WERI-Rb-1 (cell line): ENCODE results near the gene AQP2.

Experiments used
- DNase-seq: peaks from one replicate; pipeline ENCODE4 v3.0.0-alpha.2; 2020
- H3K27ac ChIP-seq: fragments of 250-450 bp; sonication (Bioruptor Pico); 2 replicates; pipeline ENCODE4 v1.5.1; 2020; ENCODE audit warnings: mild to moderate bottlenecking, moderate library complexity
- H3K27me3 ChIP-seq: fragments of 250-450 bp; sonication (Bioruptor Pico); 2 replicates; pipeline ENCODE4 v1.5.1; 2021; ENCODE audit warnings: mild to moderate bottlenecking, low read depth, moderate library complexity; ENCODE audit not compliant: insufficient read depth, severe bottlenecking
- H3K36me3 ChIP-seq: fragments of 250-450 bp; sonication (Bioruptor Pico); 2 replicates; pipeline ENCODE4 v1.5.1; 2020; ENCODE audit warnings: mild to moderate bottlenecking, moderate library complexity
- H3K4me3 ChIP-seq: 2 replicates; pipeline ENCODE4 v1.5.1; 2011; ENCODE audit warnings: low read depth, mild to moderate bottlenecking, control low read depth, low read length
- H3K9me3 ChIP-seq: fragments of 250-450 bp; sonication (Bioruptor Pico); 2 replicates; pipeline ENCODE4 v1.5.1; 2021; ENCODE audit warnings: mild to moderate bottlenecking, moderate library complexity; ENCODE audit not compliant: severe bottlenecking
- TF ChIP-seq, protein P1 (sequence below): IDR thresholded peaks from 2 replicates; pipeline ENCODE4 v1.5.1; 2011; ENCODE audit warnings: low read depth, mild to moderate bottlenecking, control low read depth, inconsistent platforms, low read length

Gene AQP2

DNA sequence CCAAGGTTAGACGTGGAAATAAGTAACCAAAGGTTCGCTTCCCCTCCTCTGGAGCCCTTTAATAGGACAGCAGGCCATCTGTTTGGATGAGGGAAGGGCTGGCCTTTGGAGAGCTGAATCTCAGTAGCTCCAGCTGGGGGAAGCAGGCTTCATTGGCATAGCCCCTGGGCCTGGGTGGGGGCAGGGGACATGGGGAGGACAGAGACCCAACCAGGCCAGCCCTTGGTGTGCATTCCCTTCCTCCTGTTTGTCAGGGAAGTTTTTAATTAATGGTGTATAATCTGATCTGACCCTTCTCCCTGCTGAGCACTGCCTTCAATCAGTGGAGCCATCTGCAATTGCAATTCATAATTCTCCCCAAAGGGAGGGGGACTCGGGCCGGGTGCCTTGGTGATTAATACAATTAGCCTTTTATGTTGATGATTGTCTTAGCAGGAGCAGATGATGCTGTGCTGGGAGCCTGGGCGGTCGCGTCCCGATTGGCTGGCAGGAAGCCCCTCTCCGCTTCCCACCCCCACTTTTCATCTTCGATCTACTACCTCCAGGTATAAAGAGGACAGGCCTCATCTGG lies 28.6 kb downstream of the AQP2 start:
- H3K4me3 ChIP-seq: no peak overlapping the region; the same call in 1 of the 2 replicates
- peak overlapping the region; percentile 67 for H3K27ac ChIP-seq
- no peaks in the 10 kb centered on the region for H3K9me3 ChIP-seq
- H3K27me3 ChIP-seq: no peaks in the 10 kb centered on the region
- peak; percentile 94 for DNase-seq
- TF ChIP-seq, protein P1, sequence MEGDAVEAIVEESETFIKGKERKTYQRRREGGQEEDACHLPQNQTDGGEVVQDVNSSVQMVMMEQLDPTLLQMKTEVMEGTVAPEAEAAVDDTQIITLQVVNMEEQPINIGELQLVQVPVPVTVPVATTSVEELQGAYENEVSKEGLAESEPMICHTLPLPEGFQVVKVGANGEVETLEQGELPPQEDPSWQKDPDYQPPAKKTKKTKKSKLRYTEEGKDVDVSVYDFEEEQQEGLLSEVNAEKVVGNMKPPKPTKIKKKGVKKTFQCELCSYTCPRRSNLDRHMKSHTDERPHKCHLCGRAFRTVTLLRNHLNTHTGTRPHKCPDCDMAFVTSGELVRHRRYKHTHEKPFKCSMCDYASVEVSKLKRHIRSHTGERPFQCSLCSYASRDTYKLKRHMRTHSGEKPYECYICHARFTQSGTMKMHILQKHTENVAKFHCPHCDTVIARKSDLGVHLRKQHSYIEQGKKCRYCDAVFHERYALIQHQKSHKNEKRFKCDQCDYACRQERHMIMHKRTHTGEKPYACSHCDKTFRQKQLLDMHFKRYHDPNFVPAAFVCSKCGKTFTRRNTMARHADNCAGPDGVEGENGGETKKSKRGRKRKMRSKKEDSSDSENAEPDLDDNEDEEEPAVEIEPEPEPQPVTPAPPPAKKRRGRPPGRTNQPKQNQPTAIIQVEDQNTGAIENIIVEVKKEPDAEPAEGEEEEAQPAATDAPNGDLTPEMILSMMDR: no peak
- no peaks in the 10 kb centered on the region for H3K36me3 ChIP-seq

- Histone ChIP-seq H3K4me3 (no peak overlapping the region; the same call in 1 of the 2 replicates), H3K27me3 (no peaks in the 10 kb centered on the region), H3K9me3 (no peaks in the 10 kb centered on the region), H3K36me3 (no peaks in the 10 kb centered on the region), H3K27ac (peak overlapping the region; percentile 65)
- TF ChIP-seq, protein P1: no peak
- DNase-seq: no peak
These were observed 29.3 kb downstream of the AQP2 start for GRCh38 chr12:49979791-49980190.

DNA sequence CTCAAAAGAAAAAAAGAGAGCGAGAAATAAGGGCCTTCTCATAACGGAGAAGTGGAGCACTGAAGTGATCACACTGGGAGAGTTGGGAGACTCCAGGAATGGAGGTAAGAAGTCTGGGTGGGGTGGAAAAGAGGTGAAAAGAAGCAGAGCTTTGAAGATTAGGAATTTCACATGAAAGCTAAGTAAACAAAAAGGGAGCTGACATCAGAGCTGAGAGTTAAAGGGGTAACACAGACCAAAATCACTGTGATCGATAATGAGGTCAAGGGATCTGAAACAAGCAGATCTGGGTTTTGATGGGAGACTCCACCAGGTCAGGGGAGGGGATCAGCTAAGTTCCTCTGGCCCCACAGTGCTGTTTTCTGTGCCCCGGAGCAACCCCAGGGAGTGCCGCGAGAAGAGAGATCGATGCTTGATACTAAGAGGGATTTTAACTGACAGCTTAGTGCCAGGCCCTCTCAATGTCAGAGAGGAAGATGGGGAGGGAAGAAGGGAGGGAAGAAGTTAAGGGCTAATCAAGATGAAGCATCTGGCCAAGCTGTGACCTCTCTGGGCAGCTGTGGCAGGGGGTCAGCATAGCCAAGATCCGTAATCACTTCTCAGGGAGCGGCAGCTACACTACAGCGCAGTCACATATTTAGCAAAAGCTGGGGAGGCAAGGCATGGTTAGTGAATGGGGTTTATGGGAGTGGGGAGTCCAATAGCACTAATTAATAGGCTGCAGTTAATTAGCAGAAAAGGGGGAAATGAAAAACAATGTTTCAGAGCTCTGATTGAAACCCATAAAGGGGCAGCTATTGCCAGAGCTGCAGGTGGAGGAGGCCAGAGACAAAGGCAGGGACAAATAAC lies 30.2 kb downstream of the AQP2 start:
- TF ChIP-seq, protein P1: no peak
- DNase-seq: peak; percentile 89
- Histone ChIP-seq H3K27me3 (no peaks in the 10 kb centered on the region), H3K27ac (peak overlapping the region; percentile 65), H3K4me3 (no peak overlapping the region), H3K9me3 (no peaks in the 10 kb centered on the region), H3K36me3 (no peaks in the 10 kb centered on the region)

DNA sequence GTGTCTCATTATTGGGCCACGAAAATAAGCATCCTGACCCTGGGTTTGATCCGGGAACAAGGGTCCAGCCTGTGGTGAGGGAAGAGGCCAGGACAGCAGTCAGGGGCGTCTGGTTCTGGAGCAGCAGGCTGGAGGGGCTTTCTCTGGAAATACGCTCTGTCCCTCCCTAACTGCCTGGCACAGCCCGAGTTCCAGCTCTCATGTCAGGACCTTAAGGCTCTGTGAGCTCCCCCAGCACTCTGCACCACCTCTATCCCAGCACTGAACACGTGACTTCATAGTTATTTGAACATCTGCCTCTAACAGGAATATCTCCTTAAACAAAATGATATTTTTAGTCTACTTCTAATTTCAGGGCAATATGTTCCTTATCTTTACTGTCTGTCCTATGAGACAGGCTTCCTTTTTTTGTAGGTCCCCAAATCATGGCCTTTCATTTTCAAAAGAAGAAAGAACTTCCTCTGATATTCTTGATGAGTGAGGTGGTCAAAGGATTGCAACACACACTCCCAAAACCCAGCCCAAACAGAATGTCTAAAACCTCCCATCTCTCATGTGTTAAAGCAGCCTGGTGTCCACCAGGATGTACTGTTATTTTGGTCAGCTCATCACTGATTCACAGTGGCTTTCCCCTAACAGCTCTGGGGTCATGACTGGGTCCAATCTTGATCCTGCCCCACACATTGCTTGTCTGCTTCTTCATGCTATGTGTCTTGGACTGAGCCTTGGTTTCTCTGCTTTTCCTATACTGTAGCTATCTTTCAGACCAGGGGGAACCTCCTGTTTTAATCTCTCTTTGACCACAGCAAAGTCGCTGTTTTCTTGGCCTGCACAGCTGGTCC lies 31.9 kb downstream of the AQP2 start:
- Histone ChIP-seq H3K27me3 (no peaks in the 10 kb centered on the region), H3K27ac (no peak overlapping the region), H3K4me3 (no peak overlapping the region), H3K36me3 (peaks cover 3% of the 10 kb centered on the region; the same call in 1 of the 2 replicates), H3K9me3 (no peaks in the 10 kb centered on the region)
- DNase-seq: no peak
- TF ChIP-seq, protein P1: no peak

- TF ChIP-seq, protein P1: no peak
- Histone ChIP-seq H3K27me3 (no peaks in the 10 kb centered on the region), H3K9me3 (no peaks in the 10 kb centered on the region), H3K27ac (peak overlapping the region; percentile 93), H3K4me3 (peak overlapping the region; percentile 21), H3K36me3 (peaks cover 17% of the 10 kb centered on the region)
- peak; percentile 90 for DNase-seq
These were observed 33.4 kb downstream of the AQP2 start for GRCh38 chr12:49983892-49984291.
